RWPE2 (cell line): ENCODE results near the gene SAMSN1.

Experiments
- ATAC-seq: fragments of 200-7000 bp; cut with Tn5 transposase; 3 replicates; pipeline ENCODE4 v1.9.1; 2021; ENCODE audit warnings: low read depth
- DNase-seq: peaks from one replicate; pipeline ENCODE4 v3.0.0-alpha.2; 2020; ENCODE audit warnings: low spot score
- H3K27ac ChIP-seq: fragments of 450-650 bp; 2 replicates; pipeline ENCODE4 v1.5.1; 2017; ENCODE audit warnings: mild to moderate bottlenecking; ENCODE audit not compliant: poor library complexity, severe bottlenecking
- H3K27me3 ChIP-seq: fragments of 250-450 bp; sonication (Bioruptor Pico); 2 replicates; pipeline ENCODE4 v1.5.1; 2021; ENCODE audit warnings: mild to moderate bottlenecking, moderate library complexity; ENCODE audit not compliant: insufficient read depth, poor library complexity, severe bottlenecking
- H3K36me3 ChIP-seq: fragments of 250-450 bp; sonication (Bioruptor Pico); 2 replicates; pipeline ENCODE4 v1.5.1; 2020; ENCODE audit warnings: low read depth, mild to moderate bottlenecking, moderate library complexity
- H3K4me1 ChIP-seq: fragments of 250-450 bp; sonication (Bioruptor Pico); 2 replicates; pipeline ENCODE4 v1.5.1; 2021; ENCODE audit warnings: mild to moderate bottlenecking, moderate library complexity; ENCODE audit not compliant: insufficient read depth, poor library complexity, severe bottlenecking
- H3K4me3 ChIP-seq: fragments of 250-450 bp; sonication (Bioruptor Pico); 2 replicates; pipeline ENCODE4 v1.5.1; 2021; ENCODE audit warnings: mild to moderate bottlenecking, moderate library complexity; ENCODE audit not compliant: severe bottlenecking
- H3K9me3 ChIP-seq: fragments of 250-450 bp; sonication (Bioruptor Pico); 2 replicates; pipeline ENCODE4 v1.5.1; 2021; ENCODE audit warnings: mild to moderate bottlenecking, moderate library complexity; ENCODE audit not compliant: severe bottlenecking
- CTCF ChIP-seq: fragments of 450-650 bp; IDR thresholded peaks from one replicate; pipeline ENCODE4 v1.5.1; 2017; ENCODE audit warnings: mild to moderate bottlenecking, moderate library complexity; ENCODE audit not compliant: poor library complexity, severe bottlenecking

SAMSN1 gene

DNA sequence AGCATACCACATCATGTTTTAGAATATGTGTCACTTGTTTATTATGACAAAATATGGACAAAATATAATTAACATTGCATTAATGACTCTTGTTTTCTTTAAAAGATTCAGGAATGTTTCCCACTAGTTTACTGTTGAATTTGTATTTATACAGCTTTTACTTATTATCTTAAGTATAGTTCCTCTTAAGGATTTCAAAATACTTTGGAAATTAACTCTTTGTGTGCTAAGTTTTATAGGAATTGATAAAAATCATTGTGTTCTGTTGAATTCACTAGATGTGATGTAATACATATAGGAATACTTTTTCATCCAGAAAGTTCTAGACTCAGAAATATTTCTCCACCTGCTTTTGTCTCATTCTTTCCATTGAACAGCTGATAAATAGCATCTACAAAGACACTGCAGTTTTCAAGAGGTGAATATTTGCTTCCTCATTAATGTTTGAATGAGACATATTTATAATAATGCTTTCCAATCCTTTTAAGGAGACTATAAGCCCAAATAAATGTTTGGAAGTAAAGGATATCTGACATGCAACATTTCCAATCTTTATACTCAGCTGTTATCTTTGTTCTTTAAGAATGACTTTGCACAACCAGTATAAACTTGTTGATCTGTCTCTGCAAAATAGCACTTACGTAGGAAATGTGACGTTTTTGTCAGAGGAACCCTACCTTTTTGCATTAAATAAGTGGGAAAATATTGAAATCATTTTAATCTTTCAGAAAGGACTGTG lies 38.4 kb upstream of the SAMSN1 start:
- Histone ChIP-seq H3K4me1 (no peaks in the 10 kb centered on the region), H3K4me3 (no peak overlapping the region), H3K27me3 (no peaks in the 10 kb centered on the region), H3K36me3 (no peaks in the 10 kb centered on the region), H3K9me3 (peaks cover 2% of the 10 kb centered on the region), H3K27ac (no peak overlapping the region)
- TF ChIP-seq CTCF, result no peak
- ATAC-seq (no peak), DNase-seq (no peak)

DNA sequence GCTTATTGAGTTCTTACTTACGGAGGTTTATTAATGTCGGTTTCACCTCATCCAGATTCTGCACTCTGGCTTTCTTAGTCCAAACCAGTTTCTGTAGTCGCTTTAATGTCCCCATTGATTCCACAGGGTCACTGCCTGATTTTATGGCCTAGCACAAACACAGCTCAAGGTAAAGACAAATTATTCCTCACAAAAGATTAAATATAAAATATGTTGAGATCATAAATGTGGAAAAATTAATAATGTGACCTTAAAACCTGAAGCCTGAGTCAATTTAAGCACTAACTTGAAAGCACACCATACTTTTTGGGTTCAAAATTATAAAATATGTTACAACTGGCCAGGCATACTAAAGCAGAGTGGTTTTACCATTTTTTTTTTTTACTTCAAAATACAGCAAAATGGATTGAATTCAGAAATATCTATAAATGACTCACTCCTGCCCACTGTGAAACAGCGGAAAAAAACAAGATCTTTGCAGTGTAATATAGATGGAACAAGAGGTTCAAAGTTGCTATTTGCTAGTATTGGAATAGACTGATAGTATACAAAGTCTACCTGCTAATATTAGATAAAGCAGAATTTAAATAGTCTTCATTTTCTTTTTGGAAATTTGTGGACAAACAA lies 37.6 kb upstream of the SAMSN1 start:
- H3K36me3 ChIP-seq, result no peaks in the 10 kb centered on the region
- DNase-seq (no peak), ATAC-seq (no peak)
- no peak for TF ChIP-seq CTCF
- no peak overlapping the region for H3K4me3 ChIP-seq
- no peaks in the 10 kb centered on the region for H3K4me1 ChIP-seq
- H3K27me3 ChIP-seq, result no peaks in the 10 kb centered on the region
- no peak overlapping the region for H3K27ac ChIP-seq
- peaks cover 2% of the 10 kb centered on the region for H3K9me3 ChIP-seq

DNA sequence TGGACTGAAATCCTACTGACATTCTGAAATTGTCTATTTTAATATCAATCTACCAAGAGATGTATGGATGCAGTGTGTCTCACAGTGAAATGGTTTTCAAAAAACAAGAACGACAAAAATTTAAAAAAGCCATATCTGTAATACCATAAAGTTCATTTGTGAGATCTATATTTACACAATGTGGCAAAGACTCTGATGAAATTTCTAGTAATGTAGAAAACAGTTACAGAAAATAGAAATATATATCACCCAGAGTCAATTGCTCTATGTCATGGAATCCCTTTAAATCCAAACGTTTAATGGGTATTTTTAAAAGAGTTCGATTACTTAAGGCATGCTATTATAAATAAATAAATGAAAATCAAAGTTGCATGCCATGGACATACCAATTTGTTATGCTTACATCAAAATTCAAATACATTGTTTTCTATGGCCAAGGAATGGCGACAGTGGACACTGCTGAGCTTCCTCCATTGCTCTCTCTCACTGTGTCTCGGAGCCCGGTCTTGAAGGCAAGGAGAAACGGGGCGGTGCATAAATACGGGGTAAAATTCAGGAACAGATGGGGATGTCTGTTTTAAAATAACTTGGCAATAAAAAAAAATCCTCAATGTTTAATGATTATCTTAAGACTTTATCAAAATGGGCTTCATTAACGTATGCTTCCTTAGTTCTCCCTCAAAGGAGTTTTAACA lies 37.0 kb upstream of the SAMSN1 start:
- no peak for TF ChIP-seq CTCF
- Histone ChIP-seq H3K4me3 (no peak overlapping the region), H3K27me3 (no peaks in the 10 kb centered on the region), H3K36me3 (no peaks in the 10 kb centered on the region), H3K27ac (no peak overlapping the region), H3K4me1 (no peaks in the 10 kb centered on the region), H3K9me3 (peaks cover 2% of the 10 kb centered on the region)
- no peak for ATAC-seq
- no peak for DNase-seq

DNA sequence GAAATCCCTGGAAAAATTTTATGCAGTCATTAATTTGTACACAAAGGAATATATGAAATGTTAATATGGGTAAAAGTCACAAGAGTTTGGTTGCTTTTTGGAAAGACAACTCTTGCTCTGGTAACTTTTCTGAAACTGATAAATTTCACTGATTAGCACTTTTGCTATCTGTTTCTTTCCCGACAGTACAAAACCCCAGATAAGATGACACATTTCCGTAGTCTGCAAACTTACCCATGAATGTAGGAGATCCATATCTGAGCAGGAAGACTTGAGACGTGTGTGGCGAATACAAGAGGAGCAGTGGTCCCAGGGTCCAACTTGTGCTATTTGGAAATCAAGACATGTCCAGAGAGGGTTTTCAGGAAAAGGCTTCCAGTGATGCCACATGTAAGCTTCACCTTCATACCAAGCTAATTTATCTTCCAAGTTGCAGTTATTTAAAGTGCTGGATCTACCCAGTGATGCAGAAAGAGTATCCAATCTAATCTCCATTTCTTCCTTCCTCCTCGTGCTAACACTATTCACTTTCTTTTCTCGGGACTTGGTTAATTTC lies 35.9 kb upstream of the SAMSN1 start:
- TF ChIP-seq CTCF, result no peak
- ATAC-seq, result no peak

More for the DNA sequence above, 35.9 kb upstream of the SAMSN1 start:
- Histone ChIP-seq H3K4me1 (no peaks in the 10 kb centered on the region), H3K36me3 (no peaks in the 10 kb centered on the region), H3K27ac (no peak overlapping the region), H3K9me3 (peaks cover 2% of the 10 kb centered on the region), H3K4me3 (no peak overlapping the region), H3K27me3 (no peaks in the 10 kb centered on the region)
- no peak for DNase-seq
